Mesendoderm (in vitro differentiated cells): ENCODE data around the gene KRT38.

ENCODE experiments used
- DNase-seq: peaks from one replicate; pipeline ENCODE4 v3.0.0; 2013
- H2AK5ac ChIP-seq: 2 replicates; pipeline ENCODE4 v1.6.1; 2013; ENCODE audit warnings: low read length, inconsistent platforms
- H2BK120ac ChIP-seq: 2 replicates; pipeline ENCODE4 v1.6.1; 2013; ENCODE audit warnings: low read depth, mild to moderate bottlenecking, low read length, moderate library complexity, mixed read lengths
- H2BK15ac ChIP-seq: replicated peaks from 2 replicates; pipeline ENCODE4 v1.6.1; 2013; ENCODE audit warnings: low read depth, mild to moderate bottlenecking, moderate library complexity
- H2BK5ac ChIP-seq: 2 replicates; pipeline ENCODE4 v1.6.1; 2013; ENCODE audit warnings: low read length, inconsistent platforms
- H3K18ac ChIP-seq: 2 replicates; pipeline ENCODE4 v1.6.1; 2013; ENCODE audit warnings: mild to moderate bottlenecking, low read length, mixed read lengths
- H3K23ac ChIP-seq: one replicate; pipeline ENCODE4 v1.6.1; 2013; ENCODE audit warnings: low read length
- H3K27ac ChIP-seq: 2 replicates; pipeline ENCODE4 v1.5.1; 2013; ENCODE audit warnings: low read depth, mild to moderate bottlenecking, inconsistent platforms, low read length, moderate library complexity
- H3K27me3 ChIP-seq: 2 replicates; pipeline ENCODE4 v1.6.1; 2013; ENCODE audit warnings: low read length, control low read depth, mild to moderate bottlenecking, inconsistent platforms; ENCODE audit not compliant: insufficient read depth, poor library complexity
- H3K36me3 ChIP-seq: 2 replicates; pipeline ENCODE4 v1.6.1; 2013; ENCODE audit warnings: low read length, inconsistent platforms; ENCODE audit not compliant: control insufficient read depth, insufficient read depth
- H3K4ac ChIP-seq: one replicate; pipeline ENCODE4 v1.6.1; 2013; ENCODE audit warnings: low read depth, mild to moderate bottlenecking, low read length, moderate library complexity
- H3K4me1 ChIP-seq: 2 replicates; pipeline ENCODE4 v1.6.1; 2013; ENCODE audit warnings: low read depth, low read length, inconsistent platforms; ENCODE audit not compliant: control insufficient read depth
- H3K4me2 ChIP-seq: 2 replicates; pipeline ENCODE4 v1.6.1; 2013; ENCODE audit warnings: low read length
- H3K4me3 ChIP-seq: 2 replicates; pipeline ENCODE4 v1.5.1; 2013; ENCODE audit warnings: mild to moderate bottlenecking, low read length
- H3K56ac ChIP-seq: one replicate; pipeline ENCODE4 v1.6.1; 2013; ENCODE audit warnings: low read length
- H3K79me1 ChIP-seq: 2 replicates; pipeline ENCODE4 v1.6.1; 2013; ENCODE audit warnings: low read length, inconsistent platforms
- H3K79me2 ChIP-seq: 2 replicates; pipeline ENCODE4 v1.6.1; 2013; ENCODE audit warnings: mild to moderate bottlenecking, low read length; ENCODE audit not compliant: control insufficient read depth, insufficient read depth
- H3K9ac ChIP-seq: 2 replicates; pipeline ENCODE4 v1.6.1; 2013; ENCODE audit warnings: low read length, inconsistent platforms
- H4K5ac ChIP-seq: one replicate; pipeline ENCODE4 v1.6.1; 2013; ENCODE audit warnings: low read length
- H4K8ac ChIP-seq: one replicate; pipeline ENCODE4 v1.6.1; 2013; ENCODE audit warnings: low read depth, mild to moderate bottlenecking, control low read depth, low read length, moderate library complexity
- WGBS: extraction: QIAGEN DNeasy Blood & Tissue Kit; methylation state at CpG from one replicate; pipeline ENCODE4 v1.1.7; 2013; ENCODE audit warnings: low lambda C conversion rate, missing lambda C conversion rate; ENCODE audit not compliant: insufficient coverage; ENCODE audit errors: extremely low coverage; 5-methylcytosine and 5-hydroxymethylcytosine counted together

KRT38 gene

GRCh38 chr17:41455236-41455635 lies 14.5 kb upstream of the KRT38 start:
- DNase-seq = no peak
- Histone ChIP-seq H3K56ac (no peak overlapping the region), H3K27ac (no peak overlapping the region), H3K79me1 (no peaks in the 10 kb centered on the region), H2BK15ac (no peak overlapping the region), H3K4me3 (no peak overlapping the region), H3K79me2 (no peaks in the 10 kb centered on the region), H2BK5ac (no peak overlapping the region), H3K4ac (no peak overlapping the region), H2AK5ac (no peak overlapping the region), H3K27me3 (no peaks in the 10 kb centered on the region), H3K4me2 (no peak overlapping the region), H3K4me1 (no peaks in the 10 kb centered on the region), H4K8ac (no peak overlapping the region), H3K18ac (no peak overlapping the region), H3K36me3 (no peaks in the 10 kb centered on the region), H4K5ac (no peak overlapping the region), H3K9ac (no peak overlapping the region), H3K23ac (no peak overlapping the region), H2BK120ac (no peak overlapping the region)
- WGBS = no CpG with 5 or more reads among the region's 1 CpG

GRCh38 chr17:41453066-41453465 lies 12.3 kb upstream of the KRT38 start:
- H3K27me3 ChIP-seq = no peaks in the 10 kb centered on the region
- H2BK120ac ChIP-seq = no peak overlapping the region
- no peaks in the 10 kb centered on the region for H3K36me3 ChIP-seq
- H3K18ac ChIP-seq = no peak overlapping the region
- no peak overlapping the region for H3K9ac ChIP-seq
- H3K79me1 ChIP-seq = no peaks in the 10 kb centered on the region
- no peak overlapping the region for H3K4me2 ChIP-seq
- H3K4me3 ChIP-seq = no peak overlapping the region
- no peaks in the 10 kb centered on the region for H3K4me1 ChIP-seq
- no peak overlapping the region for H3K23ac ChIP-seq
- no peak for DNase-seq
- no peak overlapping the region for H3K56ac ChIP-seq
- WGBS = no CpG with 5 or more reads among the region's 3 CpGs
- H2BK5ac ChIP-seq = no peak overlapping the region
- H4K8ac ChIP-seq = no peak overlapping the region
- H2AK5ac ChIP-seq = no peak overlapping the region
- H3K27ac ChIP-seq = no peak overlapping the region
- H2BK15ac ChIP-seq = no peak overlapping the region
- H3K4ac ChIP-seq = no peak overlapping the region
- H4K5ac ChIP-seq = no peak overlapping the region
- H3K79me2 ChIP-seq = no peaks in the 10 kb centered on the region

GRCh38 chr17:41452281-41452680 lies 11.5 kb upstream of the KRT38 start:
- Histone ChIP-seq H3K4me1 (no peaks in the 10 kb centered on the region), H2BK5ac (no peak overlapping the region), H3K27me3 (no peaks in the 10 kb centered on the region), H3K4me3 (no peak overlapping the region), H2BK120ac (no peak overlapping the region), H3K4me2 (no peak overlapping the region), H3K18ac (no peak overlapping the region), H3K36me3 (no peaks in the 10 kb centered on the region), H4K5ac (no peak overlapping the region), H3K23ac (no peak overlapping the region), H3K79me2 (no peaks in the 10 kb centered on the region), H3K79me1 (no peaks in the 10 kb centered on the region), H2BK15ac (no peak overlapping the region), H4K8ac (no peak overlapping the region), H2AK5ac (no peak overlapping the region), H3K4ac (no peak overlapping the region), H3K9ac (no peak overlapping the region), H3K56ac (no peak overlapping the region), H3K27ac (no peak overlapping the region)
- WGBS = no CpG with 5 or more reads among the region's 4 CpGs
- no peak for DNase-seq

GRCh38 chr17:41451154-41451728 lies 10.5 kb upstream of the KRT38 start:
- no CpG with 5 or more reads among the region's 2 CpGs for WGBS
- no peak for DNase-seq
- no peak overlapping the region for H2BK5ac ChIP-seq

GRCh38 chr17:41449008-41449407 lies 8.2 kb upstream of the KRT38 start:
- H3K18ac ChIP-seq = no peak overlapping the region
- H3K27me3 ChIP-seq = no peaks in the 10 kb centered on the region
- no peak overlapping the region for H3K27ac ChIP-seq
- H3K4me2 ChIP-seq = no peak overlapping the region
- H4K8ac ChIP-seq = no peak overlapping the region
- no peak overlapping the region for H2AK5ac ChIP-seq
- H3K4me3 ChIP-seq = no peak overlapping the region
- H3K4me1 ChIP-seq = no peaks in the 10 kb centered on the region
- H2BK5ac ChIP-seq = no peak overlapping the region
- no peak overlapping the region for H3K4ac ChIP-seq
- H2BK120ac ChIP-seq = no peak overlapping the region
- H3K79me2 ChIP-seq = no peaks in the 10 kb centered on the region
- no peak overlapping the region for H3K9ac ChIP-seq
- WGBS = no CpG with 5 or more reads among the region's 6 CpGs
- H4K5ac ChIP-seq = no peak overlapping the region
- H3K23ac ChIP-seq = no peak overlapping the region
- DNase-seq = no peak
- no peaks in the 10 kb centered on the region for H3K36me3 ChIP-seq
- H3K79me1 ChIP-seq = no peaks in the 10 kb centered on the region
- H3K56ac ChIP-seq = no peak overlapping the region
- H2BK15ac ChIP-seq = no peak overlapping the region

More at GRCh38 chr17:41451154-41451728, 10.5 kb upstream of the KRT38 start:
- no peak overlapping the region for H2AK5ac ChIP-seq
- no peaks in the 10 kb centered on the region for H3K36me3 ChIP-seq
- no peak overlapping the region for H4K5ac ChIP-seq
- no peak overlapping the region for H2BK15ac ChIP-seq
- H4K8ac ChIP-seq = no peak overlapping the region
- no peak overlapping the region for H2BK120ac ChIP-seq
- no peak overlapping the region for H3K9ac ChIP-seq
- H3K27ac ChIP-seq = no peak overlapping the region
- H3K4me2 ChIP-seq = no peak overlapping the region
- no peak overlapping the region for H3K4ac ChIP-seq
- no peak overlapping the region for H3K56ac ChIP-seq
- no peaks in the 10 kb centered on the region for H3K4me1 ChIP-seq
- no peaks in the 10 kb centered on the region for H3K27me3 ChIP-seq
- peak overlapping the region; percentile 12 for H3K4me3 ChIP-seq
- H3K79me2 ChIP-seq = no peaks in the 10 kb centered on the region
- H3K79me1 ChIP-seq = no peaks in the 10 kb centered on the region
- no peak overlapping the region for H3K23ac ChIP-seq
- no peak overlapping the region for H3K18ac ChIP-seq

- H3K27me3 ChIP-seq = no peaks in the 10 kb centered on the region
- no peak overlapping the region for H2AK5ac ChIP-seq
- no peak overlapping the region for H3K56ac ChIP-seq
- no peak overlapping the region for H3K4ac ChIP-seq
- H3K9ac ChIP-seq = no peak overlapping the region
- H2BK120ac ChIP-seq = no peak overlapping the region
- H2BK15ac ChIP-seq = no peak overlapping the region
- no peak overlapping the region for H2BK5ac ChIP-seq
- no peaks in the 10 kb centered on the region for H3K36me3 ChIP-seq
- no peaks in the 10 kb centered on the region for H3K79me2 ChIP-seq
- no peak overlapping the region for H3K4me3 ChIP-seq
- WGBS = no CpG with 5 or more reads among the region's 2 CpGs
- DNase-seq = no peak
- H4K5ac ChIP-seq = no peak overlapping the region
- H3K18ac ChIP-seq = no peak overlapping the region
- H3K27ac ChIP-seq = no peak overlapping the region
- H3K4me1 ChIP-seq = no peaks in the 10 kb centered on the region
- H4K8ac ChIP-seq = no peak overlapping the region
- no peaks in the 10 kb centered on the region for H3K79me1 ChIP-seq
- H3K4me2 ChIP-seq = no peak overlapping the region
- no peak overlapping the region for H3K23ac ChIP-seq
Observed at GRCh38 chr17:41448506-41448905, 7.7 kb upstream of the KRT38 start.
